H7 (cell line): ENCODE results near the gene PTPRN2. TPM values are rescaled to one million over a fixed set of nuclear protein-coding genes. Genes with fewer than 3 reads are reported as not detected.
"Not testable (repeated sequence)": the region's sequence is repeated elsewhere in the genome, so short reads cannot be mapped to it uniquely, and the experiment has no call there.

Experiments used
- DNase-seq: peaks from one replicate; pipeline ENCODE4 v3.0.0; 2012
- H3K27me3 ChIP-seq: 2 replicates; pipeline ENCODE4 v1.6.0; 2011; ENCODE audit warnings: mild to moderate bottlenecking, low read length; ENCODE audit not compliant: control insufficient read depth, insufficient read depth
- H3K36me3 ChIP-seq: replicated peaks from 2 replicates; pipeline ENCODE4 v1.5.1; 2011; ENCODE audit warnings: low read length; ENCODE audit not compliant: control insufficient read depth, insufficient read depth
- H3K4me3 ChIP-seq: 2 replicates; pipeline ENCODE4 v1.5.1; 2011; ENCODE audit warnings: low read depth, mild to moderate bottlenecking, control low read depth, low read length, moderate library complexity; ENCODE audit not compliant: insufficient read depth
- total RNA-seq: library from RNA; depleted of rRNA; stranded (reverse); fragments of >200 nt; shearing (Covaris generic); gene quantifications from 2 replicates; pipeline ENCODE4 v1.2.3, GENCODE V29; 2014

Gene PTPRN2
- total RNA-seq, 1 experiment from 2014 or later = 0.80 TPM

DNA sequence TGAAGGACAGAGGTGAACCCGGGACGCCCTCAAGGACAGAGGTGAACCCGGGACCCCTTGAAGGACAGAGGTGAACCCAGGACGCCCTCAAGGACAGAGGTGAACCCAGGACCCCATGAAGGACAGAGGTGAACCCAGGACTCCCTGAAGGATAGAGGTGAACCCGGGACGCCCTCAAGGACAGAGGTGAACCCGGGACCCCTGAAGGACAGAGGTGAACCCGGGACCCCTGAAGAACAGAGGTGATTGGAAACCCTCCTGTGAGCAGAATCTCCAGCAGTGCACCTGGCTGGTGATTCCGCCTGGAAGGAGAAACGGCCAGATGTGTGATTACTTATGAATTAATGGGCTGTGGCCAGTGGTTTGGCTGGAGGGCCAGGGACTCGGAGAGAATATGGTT is 272.3 kb downstream of the PTPRN2 start:
- Histone ChIP-seq H3K27me3 (no peaks in the 10 kb centered on the region), H3K4me3 (no peak overlapping the region), H3K36me3 (no peaks in the 10 kb centered on the region)
- DNase-seq = no peak

- Histone ChIP-seq H3K4me3 (no peak overlapping the region), H3K36me3 (no peaks in the 10 kb centered on the region), H3K27me3 (no peaks in the 10 kb centered on the region)
- peak; percentile 37 for DNase-seq
Measured at GRCh38 chr7:158314394-158314793, 273.2 kb downstream of the PTPRN2 start.

DNA sequence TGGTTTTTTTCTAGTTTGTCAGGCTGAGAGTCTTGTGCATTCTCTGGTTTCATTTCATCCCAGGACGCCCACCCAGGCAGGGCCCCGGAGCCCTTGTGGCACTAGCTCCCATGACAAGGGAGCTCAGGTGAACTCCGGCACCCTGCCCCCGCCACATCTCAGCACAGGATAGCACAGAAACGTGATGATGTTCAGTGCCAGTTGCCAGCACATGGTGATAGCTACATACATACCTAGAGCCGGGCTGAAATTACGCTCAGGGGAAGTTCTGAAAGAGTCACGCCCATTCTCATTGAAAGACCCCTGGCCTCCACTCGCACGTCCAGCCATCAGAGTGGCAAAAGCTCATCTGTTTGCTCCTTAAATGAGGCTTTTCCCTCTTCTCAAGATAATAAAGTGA is 273.7 kb downstream of the PTPRN2 start:
- Histone ChIP-seq H3K36me3 (no peaks in the 10 kb centered on the region), H3K4me3 (no peak overlapping the region), H3K27me3 (no peaks in the 10 kb centered on the region)
- DNase-seq = peak; percentile 38

DNA sequence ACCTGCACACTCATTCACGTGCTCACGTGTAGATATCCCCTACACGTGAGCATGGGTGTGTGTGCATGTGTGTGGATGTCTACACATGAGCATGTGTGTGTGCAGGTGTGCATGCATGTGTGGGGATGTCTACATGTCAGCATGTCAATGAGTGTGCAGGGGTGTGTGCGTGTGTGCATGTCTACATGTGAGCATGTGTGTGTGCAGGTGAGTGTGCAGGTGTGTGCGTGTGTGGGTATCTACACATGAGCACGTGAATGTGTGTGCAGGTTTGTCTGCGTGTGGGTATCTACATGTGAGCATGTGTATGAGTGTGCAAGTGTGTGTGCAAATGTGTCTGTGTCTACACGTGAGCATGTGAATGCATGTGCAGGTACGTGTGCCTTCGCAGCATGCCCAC is 274.8 kb downstream of the PTPRN2 start:
- no peak for DNase-seq
- no peaks in the 10 kb centered on the region for H3K36me3 ChIP-seq

GRCh38 chr7:158311791-158312190 is 275.8 kb downstream of the PTPRN2 start:
- no peak for DNase-seq
- no peaks in the 10 kb centered on the region for H3K36me3 ChIP-seq
- no peaks in the 10 kb centered on the region for H3K27me3 ChIP-seq
- no peak overlapping the region for H3K4me3 ChIP-seq

More for the DNA sequence above, 274.8 kb downstream of the PTPRN2 start:
- no peaks in the 10 kb centered on the region for H3K27me3 ChIP-seq
- H3K4me3 ChIP-seq = no peak overlapping the region

- Histone ChIP-seq H3K36me3 (no peaks in the 10 kb centered on the region), H3K27me3 (no peaks in the 10 kb centered on the region), H3K4me3 (no peak overlapping the region)
- peak; percentile 38 for DNase-seq
Measured at GRCh38 chr7:158310924-158311666, 276.5 kb downstream of the PTPRN2 start.

- peak; percentile 22 for DNase-seq
- Histone ChIP-seq H3K27me3 (no peaks in the 10 kb centered on the region), H3K4me3 (no peak overlapping the region), H3K36me3 (no peaks in the 10 kb centered on the region)
Measured at GRCh38 chr7:158309868-158310763, 277.5 kb downstream of the PTPRN2 start.

DNA sequence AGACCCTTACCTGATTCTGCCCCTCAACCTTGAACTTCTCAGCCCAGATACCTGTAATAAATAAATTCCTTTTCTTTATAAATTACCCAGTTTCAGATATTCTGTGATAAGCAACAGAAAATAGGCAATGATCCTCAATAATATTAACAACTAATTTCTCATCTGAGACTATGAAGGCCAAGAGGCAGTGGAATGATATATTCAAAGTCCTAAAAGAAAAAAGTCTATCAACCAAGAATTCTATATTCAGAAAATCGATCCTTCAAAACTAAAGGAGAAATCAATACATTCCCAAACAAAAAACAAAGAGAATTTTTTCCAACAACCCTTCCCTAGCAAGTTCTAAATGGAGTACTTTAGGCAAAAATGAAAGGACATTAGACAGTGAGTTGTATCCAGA is 279.6 kb downstream of the PTPRN2 start:
- Histone ChIP-seq H3K4me3 (no peak overlapping the region), H3K27me3 (no peaks in the 10 kb centered on the region), H3K36me3 (no peaks in the 10 kb centered on the region)
- no peak for DNase-seq

DNA sequence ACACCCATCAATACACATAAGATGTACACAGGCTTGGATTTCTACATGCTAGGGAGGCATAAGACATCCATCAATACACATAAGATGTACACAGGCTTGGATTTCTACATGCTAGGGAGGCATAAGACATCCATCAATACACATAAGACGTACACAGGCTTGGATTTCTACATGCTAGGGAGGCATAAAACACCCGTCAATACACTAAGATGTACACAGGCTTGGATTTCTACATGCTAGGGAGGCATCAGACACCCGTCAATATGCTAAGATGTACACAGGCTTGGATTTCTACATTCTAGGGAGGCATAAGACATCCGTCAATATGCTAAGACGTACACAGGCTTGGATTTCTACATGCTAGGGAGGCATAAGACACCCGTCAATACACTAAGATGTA is 283.6 kb downstream of the PTPRN2 start:
- not testable (repeated sequence) for H3K4me3 ChIP-seq, DNase-seq, H3K36me3 ChIP-seq, H3K27me3 ChIP-seq

GRCh38 chr7:158303121-158303520 is 284.5 kb downstream of the PTPRN2 start:
- Histone ChIP-seq H3K36me3 (no peaks in the 10 kb centered on the region), H3K27me3 (no peaks in the 10 kb centered on the region), H3K4me3 (no peak overlapping the region)
- DNase-seq = peak; percentile 74

DNA sequence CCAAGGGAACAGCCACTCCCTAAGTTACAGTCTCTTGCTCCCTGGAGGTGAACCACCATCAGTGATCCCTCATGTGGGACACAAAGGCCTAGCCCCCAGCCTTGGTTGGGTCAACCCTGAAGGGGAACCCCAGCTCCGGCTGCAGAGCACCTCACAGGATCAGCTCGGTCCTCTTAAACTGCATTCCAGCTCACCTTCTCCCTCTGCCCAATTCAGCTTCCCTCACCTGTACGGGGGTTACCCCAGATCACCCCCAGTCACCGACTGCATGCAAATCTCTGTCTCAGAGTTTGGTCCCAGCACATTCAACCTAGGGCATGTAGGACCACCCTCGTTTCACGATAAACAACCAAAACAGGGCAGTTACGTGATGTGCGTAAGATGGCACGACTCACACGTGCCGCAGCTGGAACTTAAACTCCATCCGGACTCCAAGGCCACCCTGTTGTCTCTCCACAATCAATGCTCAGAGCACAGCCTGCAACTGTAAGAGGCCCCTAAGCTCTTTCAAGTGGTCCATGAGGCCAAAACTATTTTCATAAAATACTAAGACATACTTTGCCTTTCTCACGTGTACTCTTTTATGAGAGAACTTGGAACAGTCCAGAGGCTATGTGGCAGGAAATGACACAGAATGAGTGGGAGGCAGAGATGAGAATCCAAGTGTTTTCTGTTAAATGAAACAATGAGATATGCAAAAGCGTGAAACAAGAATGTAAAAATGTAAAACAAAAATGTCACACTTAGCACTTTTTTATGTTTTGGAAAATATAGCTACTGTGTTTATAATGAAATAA is 285.2 kb downstream of the PTPRN2 start:
- peak; percentile 29 for DNase-seq
- no peaks in the 10 kb centered on the region for H3K36me3 ChIP-seq
- H3K27me3 ChIP-seq = no peaks in the 10 kb centered on the region
- no peak overlapping the region for H3K4me3 ChIP-seq

- H3K27me3 ChIP-seq = no peaks in the 10 kb centered on the region
- H3K36me3 ChIP-seq = no peaks in the 10 kb centered on the region
- peak; percentile 29 for DNase-seq
- H3K4me3 ChIP-seq = no peak overlapping the region
Measured at GRCh38 chr7:158301207-158301606, 286.4 kb downstream of the PTPRN2 start.

DNA sequence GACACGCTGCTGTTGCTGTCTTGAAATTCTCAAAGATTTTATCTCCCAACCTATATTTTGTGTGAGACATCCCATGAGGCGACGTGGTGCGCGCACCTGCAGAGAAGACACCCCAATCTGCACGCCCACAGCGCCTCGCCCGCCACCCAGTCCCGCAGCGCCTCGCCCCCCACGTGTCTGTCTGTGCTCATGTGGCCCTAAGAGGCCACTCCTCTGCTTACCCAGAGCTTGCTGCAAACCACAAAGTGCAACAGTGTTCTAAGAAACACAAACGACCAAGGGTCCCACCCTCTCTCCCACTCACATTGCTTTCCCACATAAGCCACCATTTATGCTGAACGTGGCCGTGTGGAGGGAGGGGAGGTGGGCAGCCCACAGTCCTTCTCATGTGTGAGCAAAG is 287.2 kb downstream of the PTPRN2 start:
- H3K4me3 ChIP-seq = no peak overlapping the region
- DNase-seq = peak; percentile 39

DNA sequence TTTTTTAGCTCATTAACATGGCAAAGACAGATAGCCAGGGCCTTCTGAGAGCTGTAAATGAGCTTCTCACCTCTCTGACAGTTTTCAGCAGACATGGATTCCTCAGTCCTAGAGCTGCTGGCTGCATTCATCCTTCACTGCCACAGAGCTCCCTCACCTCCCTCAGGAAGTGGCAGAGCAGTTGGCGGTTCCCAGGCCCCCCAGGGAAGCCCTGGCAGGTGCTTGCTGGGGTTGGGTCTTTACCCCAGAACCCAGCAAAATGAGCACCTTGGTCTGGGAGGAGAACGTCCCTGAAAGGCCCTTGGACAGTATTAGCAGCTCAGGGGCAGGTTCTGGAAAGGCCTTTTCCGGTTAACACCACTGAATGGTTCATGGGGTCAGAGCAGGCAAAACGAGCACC is 288.0 kb downstream of the PTPRN2 start:
- DNase-seq = peak; percentile 28
- Histone ChIP-seq H3K36me3 (no peaks in the 10 kb centered on the region), H3K27me3 (no peaks in the 10 kb centered on the region), H3K4me3 (no peak overlapping the region)

More for the DNA sequence above, 287.2 kb downstream of the PTPRN2 start:
- no peaks in the 10 kb centered on the region for H3K36me3 ChIP-seq
- H3K27me3 ChIP-seq = no peaks in the 10 kb centered on the region
